DMS79 treated with DMSO at 0.1 percent for 48 hours (cell line): ENCODE measurements around the gene CCDC85C.

ENCODE experiments used
- DNase-seq: peaks from one replicate; lab custom pipeline; 2025; lab: John Stamatoyannopoulos, UW

Gene CCDC85C

DNA sequence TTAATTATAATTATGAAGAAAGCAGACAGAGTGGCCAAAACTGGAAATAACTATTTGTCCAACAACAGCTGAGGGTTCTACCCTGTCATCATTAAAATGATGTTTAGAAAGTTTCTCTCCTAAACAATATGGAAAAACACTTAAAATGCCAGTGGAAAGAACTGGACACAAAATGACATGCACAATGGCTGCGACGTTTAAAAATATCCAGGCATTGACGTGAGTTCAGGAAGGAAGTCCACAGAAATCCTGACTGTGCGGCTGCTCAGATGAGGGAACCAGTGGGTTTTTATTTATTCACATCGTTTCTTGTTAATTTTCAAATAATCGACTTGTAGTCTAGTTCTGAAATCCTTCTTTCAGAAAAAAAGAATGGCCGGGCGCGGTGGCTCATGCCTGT, 64.5 kb downstream of the CCDC85C start:
- no peak for DNase-seq

DNA sequence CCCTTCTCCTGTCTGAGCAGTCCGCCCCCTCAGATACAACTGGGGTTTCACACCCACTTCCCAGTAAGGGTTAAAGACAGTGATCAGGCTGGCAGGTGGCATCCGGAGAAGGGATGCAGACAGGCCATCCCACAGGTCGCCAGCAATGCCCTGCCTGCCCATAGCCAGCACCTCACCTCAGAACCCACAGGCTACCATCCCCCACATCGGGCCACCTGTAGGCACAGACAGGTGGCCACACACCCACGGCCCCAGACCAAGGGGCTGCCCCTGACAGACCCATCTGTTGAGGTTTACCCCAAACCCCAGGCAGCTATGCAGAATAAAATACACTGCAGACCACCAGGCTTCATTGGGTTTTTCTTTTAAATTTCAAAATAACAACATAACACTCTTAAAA, 65.3 kb downstream of the CCDC85C start:
- no peak for DNase-seq

DNA sequence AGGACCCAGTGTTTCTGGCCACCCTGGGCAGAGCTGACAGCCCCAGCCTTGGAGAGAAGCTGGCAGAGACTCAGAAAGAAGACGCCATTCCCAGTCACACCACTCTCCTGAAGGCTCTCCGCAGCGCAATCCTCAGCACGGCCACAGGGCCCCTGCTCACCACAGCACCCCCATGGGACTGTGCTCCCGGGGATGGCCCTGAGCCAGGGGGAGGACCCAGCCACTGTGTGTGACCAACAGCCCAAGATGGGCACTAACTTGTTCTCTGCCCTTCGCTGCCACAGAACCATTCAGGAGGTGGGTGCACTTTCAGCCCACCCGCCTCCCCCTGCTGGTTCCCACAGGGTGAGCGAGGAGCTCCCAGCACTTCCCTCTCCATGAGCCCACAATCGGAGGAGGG, 65.7 kb downstream of the CCDC85C start:
- DNase-seq, result no peak

DNA sequence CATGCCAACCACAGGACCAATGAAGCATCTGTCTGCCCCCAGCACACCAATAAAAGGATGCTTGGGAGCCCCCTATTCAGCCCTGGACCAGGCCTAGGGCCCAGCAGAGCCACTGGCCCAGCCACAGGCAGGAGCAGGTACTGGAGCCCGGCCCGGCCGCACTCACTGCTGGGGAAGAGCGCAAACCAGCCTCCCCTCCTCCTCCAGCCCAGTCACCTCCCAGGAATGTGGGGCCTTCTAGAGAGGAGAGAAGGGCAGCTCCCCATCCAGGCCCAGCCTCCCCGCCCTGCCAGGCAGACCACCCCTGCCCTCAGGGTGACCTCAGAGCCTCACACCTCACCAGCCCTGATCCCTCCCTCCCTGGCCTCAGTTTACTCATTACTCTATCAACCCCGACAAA, 66.6 kb downstream of the CCDC85C start:
- no peak for DNase-seq

DNA sequence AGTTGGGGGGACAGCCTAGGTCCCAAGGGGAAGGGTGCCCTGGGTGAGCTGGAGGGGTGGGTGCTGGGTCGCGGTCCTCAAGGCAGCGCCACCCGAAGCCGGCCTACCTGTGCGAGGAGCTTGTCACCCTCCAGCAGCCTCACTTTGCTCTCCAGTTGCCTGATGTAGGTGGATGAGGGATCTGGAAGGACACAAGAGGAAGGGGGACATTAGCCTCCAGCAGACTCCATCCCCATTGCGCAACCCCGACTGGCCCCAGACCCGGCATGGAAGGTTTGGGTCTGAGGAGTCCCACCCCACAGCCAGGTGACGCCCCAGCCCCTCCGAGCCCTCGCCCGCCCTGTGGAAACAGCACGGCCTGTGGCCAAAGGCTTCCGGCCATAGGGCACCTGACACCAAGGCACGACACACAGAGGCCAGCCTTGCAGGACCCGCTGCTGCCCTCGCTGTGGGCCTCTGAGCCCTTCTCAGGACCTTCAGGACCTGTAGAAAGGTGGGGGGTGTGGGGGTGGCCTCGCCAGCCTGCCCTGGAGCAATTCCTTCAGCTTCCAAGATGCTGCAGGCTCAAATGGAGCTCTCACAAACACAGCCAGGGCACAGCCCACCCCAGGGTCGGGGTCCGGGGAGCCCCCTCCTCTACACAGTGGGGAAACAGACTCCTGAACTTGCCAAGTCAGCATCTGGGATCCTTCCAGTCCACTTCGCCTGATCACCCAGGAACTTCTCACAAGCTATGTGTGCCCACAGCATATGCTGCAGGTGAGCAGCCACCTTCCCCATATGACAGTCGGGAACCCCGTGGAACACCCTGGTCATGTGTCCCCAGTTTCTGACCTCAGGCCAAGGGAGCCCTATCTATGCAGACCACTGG, 67.9 kb downstream of the CCDC85C start:
- no peak for DNase-seq

DNA sequence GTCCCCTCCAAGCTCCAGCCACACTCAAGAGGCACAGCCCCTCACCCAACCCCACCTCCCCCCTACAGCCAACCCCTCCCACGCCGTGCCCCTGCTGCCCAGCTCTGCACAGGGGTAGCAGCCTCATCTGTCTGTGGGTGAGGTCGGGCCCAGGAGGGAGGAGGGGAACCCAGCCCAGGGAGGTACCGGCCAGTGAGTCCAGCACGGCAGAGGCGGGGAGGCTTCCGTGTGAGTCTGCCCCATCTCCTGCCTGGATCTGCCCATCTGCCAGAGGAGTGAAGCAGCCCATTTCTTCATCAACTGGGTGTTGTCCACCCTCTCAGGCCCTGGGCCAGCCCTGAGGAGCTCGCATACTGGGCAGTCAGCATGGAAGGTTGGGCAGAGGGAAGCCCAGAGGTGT, 68.6 kb downstream of the CCDC85C start:
- DNase-seq, result no peak

DNA sequence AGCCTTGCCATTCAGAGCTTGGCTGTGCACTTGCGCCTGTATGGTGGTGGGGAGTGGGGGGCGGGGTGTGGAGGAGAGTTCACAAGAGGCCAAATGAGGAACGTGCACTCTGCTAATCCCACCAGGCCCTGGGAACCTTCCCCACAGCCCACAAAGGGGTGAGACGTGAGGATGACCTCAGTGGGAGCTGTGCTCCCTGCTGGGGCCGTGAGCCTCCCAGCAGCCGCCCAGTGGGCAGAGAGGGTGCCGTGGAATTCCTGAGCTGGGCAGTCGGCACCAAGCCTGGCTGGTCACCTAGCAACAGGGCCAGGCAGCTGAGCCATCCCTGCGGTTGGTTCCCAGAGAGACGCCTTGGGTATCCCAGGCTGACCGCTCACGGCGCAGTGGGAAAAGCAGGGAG, 69.1 kb downstream of the CCDC85C start:
- no peak for DNase-seq

DNA sequence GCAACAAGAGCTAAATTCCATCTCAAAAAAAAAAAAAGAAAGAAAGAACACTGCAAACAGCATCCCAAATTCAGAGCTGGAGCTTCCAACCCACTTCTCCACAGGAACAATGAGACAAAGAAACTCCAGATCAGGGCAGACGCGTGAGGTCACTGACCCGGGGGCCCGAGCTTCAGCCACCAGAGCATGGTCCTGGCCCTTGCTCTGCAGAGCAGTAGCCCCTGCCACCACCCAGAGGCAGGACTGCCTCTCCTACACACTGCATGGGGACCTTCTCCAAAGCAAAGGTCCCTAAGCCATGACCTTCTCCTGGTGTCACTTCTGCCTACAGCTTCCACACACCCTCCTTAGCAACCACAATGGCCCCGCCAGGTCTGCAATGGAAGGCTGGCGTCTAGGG, 69.7 kb downstream of the CCDC85C start:
- DNase-seq, result no peak

DNA sequence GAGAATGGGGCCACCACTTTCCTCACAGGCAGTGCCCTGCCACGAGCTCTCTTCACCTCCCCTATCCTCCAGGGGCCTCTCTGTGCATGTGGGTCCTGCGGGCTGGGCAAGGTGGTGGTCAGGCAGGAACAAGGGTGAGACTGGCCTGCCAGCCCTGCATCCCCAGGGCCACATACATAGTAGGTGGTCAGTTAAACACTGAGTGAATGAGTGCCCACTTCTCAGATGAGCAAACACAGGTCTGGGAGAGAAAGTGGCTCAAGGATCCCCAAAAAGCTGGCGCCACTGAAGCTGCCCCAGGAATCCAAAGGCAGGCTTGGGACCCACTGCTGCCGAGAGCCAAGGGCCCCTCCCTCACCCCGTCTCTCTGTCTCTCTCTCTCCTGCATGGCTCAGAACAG, 71.7 kb downstream of the CCDC85C start:
- no peak for DNase-seq

DNA sequence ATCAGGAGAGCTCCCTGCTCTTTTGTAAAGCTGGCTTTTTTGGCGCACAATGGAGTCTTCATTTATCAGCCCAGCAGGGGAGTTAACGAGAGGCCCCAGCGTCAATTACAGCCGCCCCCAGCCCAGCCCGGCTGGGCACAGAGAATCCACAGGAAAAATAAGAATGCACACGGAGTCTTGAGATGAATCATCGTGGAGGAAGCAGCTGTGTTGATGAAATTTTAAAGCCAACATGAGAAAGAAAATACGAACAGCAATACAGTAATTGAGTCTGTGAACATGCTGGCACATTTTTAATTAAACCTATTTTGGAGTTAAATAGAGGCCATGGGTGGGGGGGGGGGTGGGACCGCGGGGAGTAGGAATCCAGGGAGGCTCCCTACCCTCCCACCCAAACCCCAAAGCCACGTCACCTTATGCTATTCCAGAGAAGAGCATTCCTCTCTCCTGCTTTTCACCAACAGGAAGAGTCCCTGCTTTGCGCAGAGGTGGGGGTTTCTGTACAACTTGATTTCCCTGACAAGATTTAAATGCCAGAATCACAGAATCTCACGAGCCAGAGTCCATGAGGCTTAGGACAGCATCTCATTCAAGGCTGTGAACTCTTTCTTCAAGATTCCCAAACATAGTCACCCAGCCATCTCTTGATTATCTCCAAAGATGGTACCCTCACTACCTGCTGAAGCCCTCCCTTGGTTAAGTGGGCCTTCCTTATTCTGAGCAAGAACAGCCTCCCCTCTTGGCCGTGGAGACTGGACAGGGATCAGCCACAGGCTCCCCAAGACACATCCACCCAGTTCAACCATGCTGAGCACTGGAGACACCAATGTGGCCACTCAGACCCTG, 72.5 kb downstream of the CCDC85C start:
- no peak for DNase-seq

DNA sequence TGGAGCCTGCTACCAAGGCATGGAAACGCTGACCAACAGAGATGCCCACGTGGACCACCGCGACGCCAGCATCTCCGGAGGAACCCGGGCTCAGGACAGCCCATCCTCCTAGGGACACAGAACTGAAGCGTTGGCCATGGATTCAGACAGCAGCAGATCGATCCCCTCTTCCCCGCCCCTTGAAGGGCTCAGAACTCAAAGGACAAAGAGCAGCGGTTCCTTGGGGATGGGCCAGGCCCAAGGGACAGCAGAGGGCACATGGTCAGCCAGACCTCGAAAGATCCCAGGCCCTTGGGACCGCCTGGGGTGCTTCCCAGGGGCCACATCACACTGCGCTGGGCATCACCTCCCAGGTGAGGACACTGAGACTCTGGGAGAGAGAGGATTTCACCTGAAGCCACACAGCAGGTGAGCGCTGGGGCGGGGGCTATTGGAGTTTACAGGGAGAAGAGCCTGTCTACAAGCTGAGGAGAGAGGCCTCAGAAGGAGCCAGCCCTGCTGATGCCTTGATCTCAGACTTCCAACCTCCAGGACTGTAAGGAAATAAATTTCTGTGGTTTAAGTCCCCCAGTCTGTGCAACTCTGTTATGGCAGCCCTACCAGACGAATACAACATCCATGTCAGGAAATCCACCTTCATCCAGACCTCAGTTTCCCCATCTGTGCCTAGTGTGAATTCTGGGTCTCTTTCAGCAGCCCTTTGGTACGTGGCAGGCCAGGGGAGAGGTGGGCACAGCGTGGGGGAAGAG, 73.4 kb downstream of the CCDC85C start:
- DNase-seq, result no peak

DNA sequence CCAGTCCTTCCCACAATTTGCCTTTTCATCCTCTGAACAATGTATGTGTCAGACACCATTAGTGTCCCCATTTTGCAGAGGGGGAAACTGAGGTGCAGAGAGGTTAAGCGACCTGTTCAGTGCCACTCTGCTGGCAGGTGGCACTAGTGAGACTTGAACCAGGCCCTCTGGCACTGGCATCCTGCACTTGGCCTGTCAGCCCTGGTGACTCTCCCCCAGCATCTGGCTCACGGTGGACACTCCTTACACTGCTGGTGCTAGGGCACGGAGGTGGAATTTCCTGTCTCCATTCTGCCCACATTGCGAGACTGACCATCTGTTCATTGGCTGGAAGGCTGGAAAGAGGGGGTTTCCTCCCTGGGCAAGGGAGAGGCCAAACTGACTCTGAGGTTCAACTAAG, 74.1 kb downstream of the CCDC85C start:
- DNase-seq, result no peak

DNA sequence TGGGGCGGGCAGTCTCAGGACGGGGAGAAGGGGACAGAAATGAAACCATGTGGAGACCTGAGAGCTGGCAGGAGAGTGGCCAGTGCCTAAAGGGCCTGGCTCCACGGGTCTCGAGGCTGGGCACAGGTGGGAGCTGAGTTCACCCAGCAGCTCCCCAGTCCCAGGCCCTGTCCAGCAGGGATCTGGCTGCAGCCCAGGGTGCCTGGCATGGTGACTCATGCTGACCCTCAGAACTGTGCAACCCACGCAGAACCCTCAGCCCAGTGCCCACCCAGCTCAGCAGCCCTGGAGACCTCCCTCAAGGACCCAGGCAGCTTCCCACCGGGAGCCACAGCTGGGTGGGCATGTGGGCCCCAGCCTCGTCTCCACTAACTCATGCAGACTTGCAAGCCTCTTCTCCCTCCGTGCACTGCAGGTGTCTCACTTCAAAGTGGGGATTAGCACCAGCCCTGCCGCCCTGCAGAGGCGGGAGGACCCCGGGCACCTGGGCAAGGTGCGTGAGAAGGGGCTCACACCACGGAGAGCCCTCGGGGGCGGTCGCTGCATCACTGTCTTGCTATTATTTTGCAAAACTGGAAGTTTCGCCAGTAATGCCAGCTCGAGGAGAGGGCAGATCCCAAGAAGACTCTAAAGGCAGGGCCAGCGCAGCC, 76.5 kb downstream of the CCDC85C start:
- DNase-seq, result no peak

DNA sequence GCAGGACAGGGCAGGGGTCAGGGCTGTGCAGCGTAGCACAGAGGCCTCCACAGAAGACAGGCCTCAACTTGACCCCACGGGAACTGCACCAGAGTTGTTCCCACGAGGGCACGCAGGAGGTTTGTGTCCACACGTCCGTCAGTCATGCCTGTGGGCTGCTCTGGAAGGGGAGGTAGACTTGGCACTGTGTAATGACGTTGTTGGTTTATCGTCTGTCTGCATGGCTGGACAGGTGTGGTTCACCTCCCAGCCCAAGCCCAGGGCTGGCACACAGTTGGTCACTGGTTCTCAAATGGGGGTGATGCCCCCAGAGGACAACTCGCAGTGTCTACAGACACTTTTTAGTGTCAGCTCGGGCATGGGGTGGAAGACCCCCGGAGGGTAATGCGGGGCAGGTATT, 77.0 kb downstream of the CCDC85C start:
- no peak for DNase-seq

DNA sequence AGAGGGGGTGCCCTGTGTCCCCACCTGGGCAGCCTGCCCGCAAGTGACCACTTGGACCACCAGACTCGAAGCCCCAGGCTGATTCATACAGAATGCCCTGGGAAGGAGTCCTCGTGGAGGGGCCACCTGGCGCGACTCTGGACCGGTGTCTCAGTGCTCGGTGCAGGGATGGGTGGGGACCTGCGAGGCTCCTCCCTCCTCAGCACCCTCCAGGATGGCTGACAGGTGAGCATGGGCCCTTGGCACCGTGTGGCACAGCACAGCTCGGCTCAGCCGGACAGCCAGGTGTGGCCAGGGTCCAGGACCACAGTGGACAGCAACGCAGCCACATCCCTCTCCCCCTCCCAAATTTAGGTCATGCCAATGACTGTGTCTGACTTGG, 78.3 kb downstream of the CCDC85C start:
- no peak for DNase-seq

DNA sequence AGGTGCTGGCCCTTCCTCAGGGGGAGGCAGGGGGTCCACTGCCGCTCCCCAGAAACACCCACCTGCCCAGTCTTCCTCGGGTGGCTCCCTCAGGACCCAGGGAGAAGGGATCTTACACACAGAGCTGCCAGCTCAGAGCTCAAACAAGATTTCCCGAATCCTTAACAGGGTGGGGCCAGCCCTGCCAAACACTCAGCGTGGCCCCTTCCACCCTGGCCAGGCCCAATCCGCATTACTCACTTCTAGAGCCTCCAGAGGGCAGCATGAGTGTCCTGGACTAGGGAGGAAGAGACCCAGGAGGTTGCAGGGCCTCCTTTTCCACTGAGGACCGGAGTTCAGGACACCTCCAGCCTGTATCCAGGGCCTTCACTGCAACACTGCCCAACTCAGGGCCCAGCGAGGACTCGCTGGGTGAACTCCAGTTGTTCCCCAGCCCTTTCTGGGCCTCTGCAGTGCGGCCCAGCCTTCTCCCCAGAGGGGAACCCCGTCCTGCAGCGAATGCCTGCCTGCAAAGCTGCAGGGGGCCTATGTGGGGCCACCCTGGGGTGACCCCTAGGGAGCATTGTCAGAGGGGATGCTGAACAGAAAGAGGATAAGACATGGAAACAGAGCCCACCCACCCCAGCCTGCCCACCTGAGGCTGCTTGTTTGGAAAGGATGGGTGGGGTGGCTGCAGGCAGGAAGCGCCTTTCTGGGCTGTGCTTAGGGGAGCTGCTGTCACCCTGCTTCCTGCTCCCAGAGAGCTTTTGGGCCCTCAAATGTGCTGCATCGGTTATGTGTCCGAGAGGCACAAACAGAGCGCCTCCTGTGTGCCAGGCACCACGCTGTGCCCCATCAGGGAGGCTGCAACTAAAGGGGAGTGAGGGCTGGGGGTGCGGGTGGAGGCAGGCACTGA, 79.0 kb downstream of the CCDC85C start:
- no peak for DNase-seq

DNA sequence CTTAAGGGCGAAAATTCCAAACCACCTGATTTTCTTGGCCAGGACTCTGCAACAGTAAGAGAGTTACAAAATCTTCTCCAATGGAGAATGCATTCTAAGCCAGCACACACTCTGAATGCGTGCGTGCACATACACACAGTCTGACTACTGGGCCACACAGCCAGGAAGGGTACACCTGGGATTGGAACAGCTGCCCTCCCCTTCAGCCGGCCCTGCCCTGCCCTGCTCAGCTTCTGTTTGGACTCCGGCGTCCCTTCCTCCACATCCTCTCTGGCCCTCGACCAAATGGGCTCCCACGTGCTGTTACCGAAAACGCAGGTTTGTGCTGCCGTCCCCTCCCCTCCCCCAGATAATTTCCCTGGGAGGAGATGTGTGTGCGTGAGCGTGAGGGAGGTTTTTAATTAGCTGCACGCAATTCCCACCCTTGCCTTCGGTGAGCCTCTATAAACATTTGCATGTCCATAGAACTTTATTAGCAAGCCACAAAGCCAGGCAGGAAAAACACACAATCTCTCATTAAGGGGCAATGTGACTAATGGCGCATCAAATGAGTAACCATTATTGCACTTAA, 79.8 kb downstream of the CCDC85C start:
- DNase-seq, result no peak

DNA sequence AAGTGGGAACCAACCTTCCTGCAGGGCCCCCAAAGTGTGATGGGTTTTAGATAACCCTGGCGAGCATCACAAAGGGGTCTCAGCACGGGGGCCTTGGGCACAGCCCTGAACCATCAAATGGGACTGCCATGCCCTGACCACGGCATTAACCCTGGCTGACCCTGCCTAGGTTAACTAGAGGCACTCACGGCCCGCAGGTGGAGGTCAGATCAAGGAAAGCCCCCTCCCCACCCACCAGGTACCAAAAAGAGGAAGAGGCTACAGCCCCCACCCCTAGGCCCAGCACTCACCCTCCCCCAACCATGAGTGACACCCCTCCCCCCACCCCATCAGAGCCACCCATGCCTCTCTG, 80.3 kb downstream of the CCDC85C start:
- no peak for DNase-seq

DNA sequence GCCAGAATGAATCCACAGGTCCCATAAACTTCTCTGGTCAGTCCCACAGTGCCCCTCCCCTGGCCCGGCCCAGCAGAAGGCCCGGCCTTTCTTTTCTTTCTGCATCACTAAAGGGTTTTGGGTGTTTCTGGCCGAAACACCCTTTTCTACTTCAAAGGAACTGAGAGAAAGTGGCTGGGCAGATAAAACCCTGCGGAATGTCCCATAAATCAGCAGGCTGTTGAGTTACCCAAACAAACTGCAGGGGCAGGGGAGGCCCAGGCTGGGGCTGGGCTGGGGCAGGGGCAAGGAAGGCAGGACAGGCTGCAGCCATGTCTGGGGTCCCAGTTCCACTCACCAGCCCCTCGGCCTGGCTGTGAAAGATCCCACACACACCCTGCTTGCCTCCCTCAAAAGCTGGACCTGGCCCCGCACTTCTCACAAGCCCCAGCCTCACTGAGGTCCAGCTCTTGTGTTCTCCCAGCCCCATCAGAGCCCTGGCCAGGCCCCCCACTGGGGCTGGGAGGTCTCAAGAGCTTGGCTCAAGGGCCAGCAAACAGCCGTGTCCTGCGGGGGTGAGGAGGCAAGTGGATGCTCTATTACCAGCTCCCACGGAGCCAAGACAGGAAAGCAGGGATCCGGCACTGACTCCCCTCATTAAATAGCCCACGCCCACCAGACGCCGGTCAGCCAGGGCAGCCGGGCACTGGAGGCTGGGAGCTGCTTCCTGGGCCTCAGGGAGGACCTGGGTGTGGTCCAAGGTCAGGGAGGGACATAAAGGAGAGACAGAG, 80.9 kb downstream of the CCDC85C start:
- no peak for DNase-seq

DNA sequence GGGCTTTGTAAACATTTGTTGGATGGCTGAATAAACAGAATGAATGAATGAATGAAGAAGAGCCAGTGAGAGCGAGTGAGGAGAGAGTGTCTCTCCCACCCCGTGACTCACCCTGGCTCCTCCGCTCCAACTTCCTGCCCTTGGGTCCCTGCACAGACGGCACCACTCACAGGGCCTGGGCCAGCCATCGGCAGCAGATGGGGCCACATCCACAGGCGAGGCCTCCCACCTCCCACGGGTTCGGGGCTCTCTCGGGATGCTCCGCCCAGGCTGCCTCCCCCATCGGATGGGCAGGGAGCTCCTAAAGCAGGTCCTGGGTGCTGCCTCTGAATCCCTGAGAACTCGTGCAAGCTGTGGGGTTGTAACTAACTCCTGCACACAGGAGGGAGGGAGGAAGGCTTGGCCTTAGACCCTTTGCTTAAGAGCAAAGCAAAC, 81.5 kb downstream of the CCDC85C start:
- no peak for DNase-seq
